Lower leg skin (tissue), 3 donors: ENCODE results near the gene TPRX1.
"Not testable (repeated sequence)": the region's sequence is repeated elsewhere in the genome, so short reads cannot be mapped to it uniquely, and the experiment has no call there.

Experiments
- POLR2A ChIP-seq, 2 donors: fragments of 450-650 bp; IDR thresholded peaks; one replicate each; pipeline ENCODE4 v1.6.1; 2016 to 2017; ENCODE audit warnings: antibody characterized with exemption in 2 of 2, mild to moderate bottlenecking in 1 of 2, moderate library complexity in 1 of 2
- TF ChIP-seq, protein P1 (sequence below), 3 donors: fragments of 450-650 bp; IDR thresholded peaks; one replicate each; pipeline ENCODE4 v1.5.1; 2016; ENCODE audit warnings: antibody characterized with exemption in 3 of 3, mild to moderate bottlenecking in 3 of 3, moderate library complexity in 2 of 3

- TF ChIP-seq, protein P1, sequence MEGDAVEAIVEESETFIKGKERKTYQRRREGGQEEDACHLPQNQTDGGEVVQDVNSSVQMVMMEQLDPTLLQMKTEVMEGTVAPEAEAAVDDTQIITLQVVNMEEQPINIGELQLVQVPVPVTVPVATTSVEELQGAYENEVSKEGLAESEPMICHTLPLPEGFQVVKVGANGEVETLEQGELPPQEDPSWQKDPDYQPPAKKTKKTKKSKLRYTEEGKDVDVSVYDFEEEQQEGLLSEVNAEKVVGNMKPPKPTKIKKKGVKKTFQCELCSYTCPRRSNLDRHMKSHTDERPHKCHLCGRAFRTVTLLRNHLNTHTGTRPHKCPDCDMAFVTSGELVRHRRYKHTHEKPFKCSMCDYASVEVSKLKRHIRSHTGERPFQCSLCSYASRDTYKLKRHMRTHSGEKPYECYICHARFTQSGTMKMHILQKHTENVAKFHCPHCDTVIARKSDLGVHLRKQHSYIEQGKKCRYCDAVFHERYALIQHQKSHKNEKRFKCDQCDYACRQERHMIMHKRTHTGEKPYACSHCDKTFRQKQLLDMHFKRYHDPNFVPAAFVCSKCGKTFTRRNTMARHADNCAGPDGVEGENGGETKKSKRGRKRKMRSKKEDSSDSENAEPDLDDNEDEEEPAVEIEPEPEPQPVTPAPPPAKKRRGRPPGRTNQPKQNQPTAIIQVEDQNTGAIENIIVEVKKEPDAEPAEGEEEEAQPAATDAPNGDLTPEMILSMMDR (IDR thresholded peaks at IDR 0.05) = not testable (repeated sequence)
- TF ChIP-seq POLR2A (IDR thresholded peaks at IDR 0.05) = not testable (repeated sequence)
These were observed 17.0 kb downstream of the TPRX1 start for GRCh38 chr19:47787307-47787706.
